Raji (cell line): ENCODE results near the gene MYO5B.

Experiments used
- POLR2A ChIP-seq: IDR thresholded peaks from 2 replicates; pipeline ENCODE4 v1.6.1; 2011; ENCODE audit warnings: low read depth, low read length, control low read depth; ENCODE audit not compliant: insufficient read depth

MYO5B gene

DNA sequence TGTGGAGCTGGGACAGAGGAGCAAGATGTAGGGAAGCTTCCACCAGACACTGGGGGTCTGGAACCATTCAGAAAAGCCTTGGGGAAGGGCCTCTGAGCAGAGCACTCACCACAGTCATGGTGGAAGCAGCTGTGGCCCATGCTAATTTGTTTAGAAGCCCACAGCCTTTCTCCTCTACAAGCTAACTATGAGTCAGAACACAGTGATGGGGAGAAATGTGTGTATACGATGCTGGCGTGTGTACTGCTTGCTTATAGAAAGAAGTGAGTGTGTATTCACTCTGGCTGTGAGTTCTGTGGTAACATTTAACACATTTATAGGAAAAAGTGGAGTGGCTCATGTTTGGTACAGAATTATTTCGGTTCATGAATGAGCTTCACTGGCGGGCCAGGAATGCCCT, 224.6 kb downstream of the MYO5B start:
- TF ChIP-seq POLR2A, result no peak

DNA sequence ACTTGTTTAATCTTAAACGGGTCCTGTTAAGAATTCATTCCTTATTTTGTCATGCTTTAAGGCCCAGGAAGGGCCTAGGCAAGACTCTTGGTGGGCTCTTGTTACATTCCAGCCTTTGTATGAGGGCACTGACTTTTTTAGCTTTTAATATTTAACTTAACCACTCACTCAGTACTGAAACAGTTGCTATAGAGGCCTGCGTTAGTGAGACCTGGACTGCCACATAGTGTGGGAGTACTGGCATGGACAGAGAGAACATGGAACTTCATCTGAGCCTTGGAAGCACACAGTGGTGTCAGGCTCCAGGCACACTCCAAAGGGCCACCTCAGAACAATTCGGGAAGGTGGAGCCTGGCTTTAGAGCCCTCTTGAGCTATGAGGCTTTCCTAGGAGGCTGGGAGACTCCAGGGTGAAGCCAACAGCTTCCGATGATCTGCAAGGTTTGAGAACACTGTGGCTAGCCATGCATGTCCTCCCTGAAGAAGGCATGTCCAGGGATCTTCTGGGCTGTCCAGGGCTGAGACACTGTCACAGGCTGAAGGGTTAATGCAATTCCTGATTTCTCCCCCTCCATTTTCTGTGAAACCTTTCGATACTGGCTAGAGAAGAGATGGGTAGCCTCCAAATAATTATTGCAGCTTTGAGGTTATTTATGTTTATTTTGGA, 226.2 kb downstream of the MYO5B start:
- TF ChIP-seq POLR2A, result no peak

DNA sequence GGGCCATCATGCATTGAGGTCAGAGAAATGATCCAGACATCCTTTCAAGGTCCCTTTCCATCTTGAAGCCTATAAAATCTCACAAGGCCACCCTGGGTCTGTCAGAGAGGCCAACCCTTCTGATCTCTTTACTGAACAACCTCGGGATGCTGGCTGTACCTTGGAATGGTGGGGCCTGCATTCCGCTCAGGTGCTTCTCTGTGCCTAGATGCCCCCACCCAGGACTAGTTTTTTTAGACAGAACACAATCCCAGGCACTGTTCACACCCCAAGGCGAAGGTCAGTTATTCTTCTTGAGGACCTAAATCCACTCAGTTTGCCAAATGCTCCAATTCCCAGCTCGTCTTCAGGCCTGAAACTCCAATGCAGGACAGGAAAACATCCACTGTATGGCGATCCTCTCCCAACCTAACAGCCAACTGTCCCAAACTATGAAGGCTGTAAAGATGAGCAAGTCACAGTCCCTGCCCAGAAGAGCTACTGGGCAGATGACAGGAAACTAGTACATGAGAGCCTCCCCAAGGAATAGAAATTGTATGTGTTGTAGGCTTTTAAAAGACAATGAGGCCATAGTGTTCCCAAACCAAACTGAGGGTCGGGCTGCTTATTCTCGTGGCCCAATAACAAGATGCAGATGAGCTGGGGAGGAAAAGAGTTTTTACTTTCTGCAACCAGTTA, 227.2 kb downstream of the MYO5B start:
- no peak for TF ChIP-seq POLR2A

DNA sequence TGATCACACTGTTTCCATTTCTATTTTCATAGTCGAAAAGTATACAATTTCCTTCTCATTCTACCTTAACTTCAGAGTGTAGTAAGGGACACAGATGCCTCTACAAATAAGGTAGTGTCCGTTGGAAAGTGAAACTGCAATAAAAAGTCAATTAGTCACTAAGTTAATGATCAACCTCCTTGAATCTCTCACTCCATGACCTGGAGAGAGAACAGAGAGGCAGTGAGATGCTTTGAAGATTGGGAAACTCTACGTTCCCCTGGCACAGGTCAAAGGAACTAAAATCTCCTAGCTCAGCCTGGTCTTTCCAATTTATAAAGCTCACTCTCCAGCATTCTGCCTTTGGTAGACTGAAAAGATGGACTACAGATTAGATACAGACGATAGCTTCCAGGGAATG, 227.8 kb downstream of the MYO5B start:
- TF ChIP-seq POLR2A, result no peak

DNA sequence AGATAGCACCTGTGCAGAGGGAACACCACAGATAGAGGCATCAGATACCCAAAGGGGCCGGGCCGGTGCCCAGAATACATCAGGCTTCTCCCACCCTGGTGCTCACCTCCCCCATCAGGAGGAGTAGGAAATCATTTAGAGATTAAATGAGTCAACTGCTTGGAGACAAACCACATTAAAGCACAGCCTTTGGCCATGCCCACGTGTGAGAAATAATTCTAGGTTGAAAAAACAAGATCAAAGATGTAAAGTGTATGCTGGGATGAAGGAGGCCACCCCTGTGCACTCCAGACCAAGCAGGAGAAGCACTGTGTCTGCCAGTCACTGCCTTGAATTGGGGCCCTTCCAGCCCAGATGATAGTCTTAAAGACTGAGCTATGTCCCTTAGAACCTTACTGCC, 228.9 kb downstream of the MYO5B start:
- no peak for TF ChIP-seq POLR2A

DNA sequence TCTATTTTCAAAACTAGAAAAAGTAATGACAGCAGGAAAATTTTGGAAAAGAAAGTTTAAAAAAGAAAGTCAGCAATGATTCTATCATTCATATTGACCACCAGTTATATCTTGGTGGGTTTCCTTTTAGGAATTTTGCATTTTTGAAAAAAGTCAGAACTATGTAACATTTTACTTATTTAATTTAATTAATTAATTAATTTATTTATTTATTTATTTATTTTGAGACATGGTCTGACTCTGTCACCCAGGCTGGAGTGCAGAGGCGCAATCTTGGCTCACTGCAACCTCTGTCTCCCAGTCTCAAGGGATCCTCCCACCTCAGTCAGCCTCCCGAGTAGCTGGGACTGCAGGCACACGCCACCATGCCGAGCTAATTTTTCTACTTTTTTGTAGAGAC, 231.7 kb downstream of the MYO5B start:
- no peak for TF ChIP-seq POLR2A

DNA sequence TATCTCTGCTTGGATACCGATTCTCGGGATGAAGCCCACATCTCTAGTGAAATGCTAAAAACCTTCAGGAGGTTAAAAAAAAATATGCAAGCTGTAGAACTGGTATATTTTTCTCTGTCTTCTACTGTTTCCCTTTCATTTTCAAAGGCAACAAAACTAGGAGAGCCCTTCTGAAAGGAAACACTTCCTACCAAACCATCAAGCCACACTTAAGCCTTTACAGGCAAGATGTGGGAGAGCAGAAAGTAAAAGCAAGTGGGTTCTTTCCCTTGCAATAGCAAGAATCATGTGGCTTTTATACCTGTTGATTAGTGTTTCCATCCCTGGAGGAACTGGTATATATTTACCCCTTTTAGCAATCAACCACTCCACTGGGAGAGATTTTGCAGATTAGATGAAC, 233.7 kb downstream of the MYO5B start:
- no peak for TF ChIP-seq POLR2A

DNA sequence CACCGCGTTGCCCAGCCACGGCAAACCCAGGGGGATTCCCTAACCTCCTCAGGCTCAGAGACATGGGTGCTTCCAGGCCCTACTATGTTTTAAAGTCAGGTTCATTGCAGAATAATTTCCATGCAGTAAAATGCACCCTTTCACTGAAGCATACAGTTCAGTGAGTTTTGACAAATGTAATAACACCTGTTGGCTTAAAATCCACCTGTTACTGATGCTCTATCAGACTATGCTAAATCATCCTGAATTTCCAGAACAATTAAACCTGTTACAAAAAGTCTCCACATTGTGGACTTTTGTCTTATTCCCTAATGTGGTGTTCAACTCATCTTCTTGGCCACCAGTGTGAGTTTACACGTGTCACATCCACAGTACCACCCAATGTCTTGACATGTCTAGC, 234.6 kb downstream of the MYO5B start:
- TF ChIP-seq POLR2A, result no peak

DNA sequence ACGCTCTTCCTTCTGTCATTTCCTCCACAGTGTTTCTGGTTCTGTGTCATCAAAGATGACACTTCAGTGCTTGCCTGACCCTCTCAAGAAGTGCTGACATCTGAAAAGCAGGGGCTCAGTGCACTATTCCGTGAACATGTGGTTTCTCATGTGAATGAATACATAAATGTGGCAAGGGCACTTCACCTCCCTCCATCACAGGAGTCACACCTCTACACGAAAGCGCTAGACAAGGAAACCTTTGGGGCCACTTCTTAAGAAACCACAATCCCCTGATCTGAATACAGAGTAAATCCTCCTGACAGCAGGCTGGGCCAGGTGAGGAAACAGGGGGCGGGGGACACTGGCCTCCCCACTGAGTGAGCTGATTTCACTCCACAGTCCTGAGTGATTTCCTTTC, 235.8 kb downstream of the MYO5B start:
- no peak for TF ChIP-seq POLR2A

DNA sequence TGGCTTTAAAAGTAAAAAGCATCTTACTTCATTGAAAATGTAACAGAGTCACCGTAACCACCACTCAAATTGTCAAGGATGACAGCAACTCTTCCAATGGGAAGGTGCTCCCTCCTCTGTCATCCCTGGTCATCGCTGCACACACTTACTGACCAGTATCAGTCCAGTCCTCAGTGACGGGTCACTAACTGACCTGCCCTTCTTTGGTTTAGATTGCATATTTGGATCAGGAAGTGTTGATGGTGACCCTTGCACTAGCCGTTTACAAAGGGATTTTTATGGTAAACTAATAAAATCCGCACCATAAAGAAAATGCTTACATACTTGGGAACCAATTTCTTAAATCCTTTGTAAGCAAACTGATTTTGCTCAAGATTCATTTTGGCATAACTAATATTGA, 239.7 kb downstream of the MYO5B start:
- TF ChIP-seq POLR2A, result no peak

DNA sequence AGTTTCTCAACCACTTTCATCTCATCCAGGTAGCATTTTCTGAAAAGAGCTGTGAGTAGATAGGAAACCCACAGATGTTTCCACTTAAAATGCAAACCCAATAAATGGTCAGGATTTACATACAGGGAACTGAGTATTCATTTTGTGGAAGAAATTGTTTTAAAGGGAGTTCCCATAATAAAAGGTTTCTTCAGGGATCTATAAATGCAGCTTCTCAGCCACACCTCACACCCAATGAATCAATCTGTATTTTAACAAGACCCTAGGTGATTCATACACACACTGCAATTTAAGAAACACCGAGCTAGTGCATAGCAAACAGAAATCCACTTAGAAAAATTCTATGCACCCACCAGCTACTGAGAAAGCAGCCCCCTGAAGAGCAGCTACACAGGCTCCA, 241.6 kb downstream of the MYO5B start:
- no peak for TF ChIP-seq POLR2A

DNA sequence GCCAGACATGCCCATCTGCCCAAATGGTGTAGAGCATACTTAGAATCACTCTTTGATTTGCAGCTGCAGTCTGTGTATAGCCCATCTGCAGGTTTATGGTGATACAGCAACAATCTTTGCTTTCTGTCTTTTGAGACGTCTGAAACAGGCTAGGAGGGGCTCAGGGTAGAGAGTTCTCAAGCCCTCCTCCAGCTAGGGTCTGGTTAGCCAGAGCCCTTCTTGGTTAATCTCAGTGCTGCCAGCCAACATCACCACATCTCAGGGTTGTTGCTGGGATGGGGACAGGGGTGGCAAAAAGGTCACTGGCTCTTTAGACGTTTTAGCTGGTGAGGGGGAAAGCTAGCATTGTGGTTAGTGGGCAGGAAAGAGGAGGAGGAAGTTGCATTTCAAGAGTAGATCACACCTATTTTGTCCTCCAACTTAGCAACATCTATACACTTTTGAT, 245.0 kb downstream of the MYO5B start:
- no peak for TF ChIP-seq POLR2A

DNA sequence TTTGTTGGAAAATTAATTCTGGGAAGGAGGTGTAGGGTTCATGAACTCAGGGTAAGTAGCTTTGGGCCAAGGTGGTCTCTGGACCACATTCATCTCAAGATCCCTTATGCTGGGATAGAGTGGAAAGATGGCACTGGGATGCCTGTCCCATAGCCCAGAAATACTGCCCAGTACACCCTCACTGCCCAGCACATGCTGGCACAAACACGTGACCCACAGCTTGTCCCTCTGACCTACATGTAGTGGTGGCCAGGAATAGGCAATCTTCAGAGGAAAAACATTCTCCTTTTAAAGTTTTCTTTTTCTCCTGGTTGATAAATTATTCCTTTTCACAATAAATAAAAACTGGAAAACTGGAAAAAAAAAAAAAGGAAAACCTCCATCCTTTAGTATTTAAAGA, 246.0 kb downstream of the MYO5B start:
- TF ChIP-seq POLR2A, result no peak

DNA sequence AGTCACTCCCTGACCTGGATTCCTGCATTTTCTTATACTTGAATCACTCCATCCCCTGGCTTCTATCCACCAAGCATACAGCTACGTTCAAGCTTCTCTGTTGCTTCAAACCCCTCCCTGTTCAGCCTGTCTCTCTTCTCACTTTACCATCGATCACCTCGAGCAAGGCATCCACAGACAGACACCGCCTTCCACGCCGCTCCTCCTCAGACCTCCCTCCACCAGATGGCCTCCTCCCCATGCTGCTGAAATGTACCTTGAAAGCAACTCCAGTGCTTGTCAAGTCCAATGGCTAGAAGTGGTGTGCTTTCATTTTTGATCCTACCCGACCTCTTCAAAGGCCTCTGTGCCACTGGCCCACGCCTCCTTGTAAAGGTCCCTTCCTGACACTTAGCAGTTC, 250.3 kb downstream of the MYO5B start:
- no peak for TF ChIP-seq POLR2A

DNA sequence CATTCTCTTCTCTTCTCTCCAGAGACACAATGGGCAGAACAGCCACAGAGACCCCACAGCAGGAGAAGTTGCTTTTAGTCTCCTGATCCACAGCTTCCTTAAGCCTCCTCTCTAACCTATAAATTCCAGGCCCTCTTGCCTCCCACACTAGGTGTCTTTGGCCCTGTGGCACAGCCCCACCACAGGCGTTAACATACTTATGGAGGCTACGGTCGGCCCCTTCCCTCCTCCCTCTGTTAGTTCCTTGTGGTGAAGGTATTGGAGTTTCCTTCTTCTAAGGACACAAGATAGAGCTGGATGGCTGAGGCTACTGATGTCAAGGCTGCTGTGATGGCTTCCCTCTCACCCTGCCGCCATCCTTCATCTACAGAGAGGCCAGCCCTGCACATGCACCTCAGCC, 258.1 kb downstream of the MYO5B start:
- no peak for TF ChIP-seq POLR2A

DNA sequence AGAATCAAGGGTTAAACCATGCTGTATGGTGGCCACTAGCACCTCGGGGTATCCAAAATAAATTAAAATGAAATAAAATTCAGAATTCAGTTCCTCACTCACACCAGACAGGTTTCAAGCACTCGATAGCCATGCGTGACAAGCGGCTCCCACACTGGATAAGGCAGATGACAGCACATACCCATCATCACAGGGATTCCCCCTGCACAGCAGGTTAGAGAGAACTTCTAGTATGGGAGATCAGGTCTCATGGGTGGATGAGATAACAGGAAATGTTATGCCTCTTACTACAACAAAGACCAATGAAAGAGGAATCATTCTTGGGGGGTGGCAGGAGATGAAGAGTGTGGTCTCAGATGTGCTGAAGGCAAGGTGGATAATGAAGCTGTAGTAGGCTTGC, 259.7 kb downstream of the MYO5B start:
- no peak for TF ChIP-seq POLR2A

DNA sequence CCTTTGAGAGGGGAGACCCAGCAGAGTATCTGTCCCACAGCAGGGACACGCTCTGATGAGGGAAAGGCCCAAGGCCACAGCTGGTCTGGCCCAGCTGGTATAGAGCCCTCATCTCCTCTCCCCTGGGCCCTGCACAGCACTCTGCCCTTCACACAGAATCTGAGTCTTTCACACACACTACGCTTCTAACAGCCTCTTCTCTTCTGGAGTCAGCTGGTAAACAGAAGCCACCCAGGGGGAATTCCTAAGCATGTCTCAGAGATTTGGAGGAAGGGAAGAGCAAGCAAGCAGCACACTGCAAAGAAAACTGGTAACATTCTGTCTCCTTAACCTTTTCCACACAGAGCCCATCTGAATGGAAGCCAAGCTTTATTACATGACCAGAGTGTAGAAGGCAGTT, 260.5 kb downstream of the MYO5B start:
- no peak for TF ChIP-seq POLR2A
